NCI-H345 treated with DMSO at 0.1 percent for 48 hours (cell line): ENCODE measurements around the gene BTBD9.

Experiments
- DNase-seq: peaks from one replicate; lab custom pipeline; 2025; ENCODE audit not compliant: unreplicated experiment; lab: John Stamatoyannopoulos, UW

The BTBD9 gene

DNA sequence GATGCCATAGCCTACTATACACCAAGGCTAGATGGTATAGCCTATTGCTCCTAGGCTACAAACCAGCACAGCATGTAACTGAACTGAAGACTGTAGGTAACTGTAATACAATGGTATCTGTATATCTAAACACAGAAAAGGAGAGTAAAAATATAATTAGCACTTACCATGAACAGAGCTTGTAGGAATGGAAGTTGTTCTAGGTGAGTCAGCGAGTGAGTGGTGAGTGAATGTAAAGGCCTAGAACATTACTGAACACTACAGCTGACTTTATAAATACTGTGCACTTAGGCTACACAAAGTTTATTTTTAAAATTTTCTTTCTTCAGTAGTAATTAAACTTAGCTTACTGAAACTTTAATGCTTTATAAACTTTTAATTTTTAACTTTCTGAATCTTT is 129.5 kb downstream of the BTBD9 start:
- no peak for DNase-seq

- no peak for DNase-seq
Measured at GRCh38 chr6:38509713-38510112, 130.0 kb downstream of the BTBD9 start.

GRCh38 chr6:38508894-38509293 is 130.8 kb downstream of the BTBD9 start:
- no peak for DNase-seq

GRCh38 chr6:38508286-38508685 is 131.4 kb downstream of the BTBD9 start:
- no peak for DNase-seq

DNA sequence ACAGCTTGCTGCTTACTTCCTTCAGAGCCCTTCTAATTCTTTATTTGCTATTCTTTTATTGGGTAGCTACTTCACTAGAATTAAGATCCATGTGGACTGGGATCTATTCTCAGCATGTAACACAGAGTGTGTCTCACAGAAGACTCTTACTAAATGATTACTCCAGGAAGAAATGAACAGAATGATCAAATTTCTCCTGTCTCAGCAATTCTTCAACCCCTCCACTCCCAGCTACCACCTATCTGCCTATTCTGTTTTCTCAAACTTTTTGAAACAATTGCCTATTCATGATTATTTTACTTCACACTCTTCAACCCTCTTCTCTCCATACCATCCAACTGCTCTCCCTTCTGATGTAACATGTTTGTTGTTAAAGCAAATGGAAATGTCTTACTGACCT is 132.6 kb downstream of the BTBD9 start:
- DNase-seq = no peak

- DNase-seq = no peak
Measured at GRCh38 chr6:38505826-38506225, 133.9 kb downstream of the BTBD9 start.

- DNase-seq = no peak
Measured at GRCh38 chr6:38504996-38505395, 134.7 kb downstream of the BTBD9 start.

- no peak for DNase-seq
Measured at GRCh38 chr6:38503960-38504682, 135.6 kb downstream of the BTBD9 start.

DNA sequence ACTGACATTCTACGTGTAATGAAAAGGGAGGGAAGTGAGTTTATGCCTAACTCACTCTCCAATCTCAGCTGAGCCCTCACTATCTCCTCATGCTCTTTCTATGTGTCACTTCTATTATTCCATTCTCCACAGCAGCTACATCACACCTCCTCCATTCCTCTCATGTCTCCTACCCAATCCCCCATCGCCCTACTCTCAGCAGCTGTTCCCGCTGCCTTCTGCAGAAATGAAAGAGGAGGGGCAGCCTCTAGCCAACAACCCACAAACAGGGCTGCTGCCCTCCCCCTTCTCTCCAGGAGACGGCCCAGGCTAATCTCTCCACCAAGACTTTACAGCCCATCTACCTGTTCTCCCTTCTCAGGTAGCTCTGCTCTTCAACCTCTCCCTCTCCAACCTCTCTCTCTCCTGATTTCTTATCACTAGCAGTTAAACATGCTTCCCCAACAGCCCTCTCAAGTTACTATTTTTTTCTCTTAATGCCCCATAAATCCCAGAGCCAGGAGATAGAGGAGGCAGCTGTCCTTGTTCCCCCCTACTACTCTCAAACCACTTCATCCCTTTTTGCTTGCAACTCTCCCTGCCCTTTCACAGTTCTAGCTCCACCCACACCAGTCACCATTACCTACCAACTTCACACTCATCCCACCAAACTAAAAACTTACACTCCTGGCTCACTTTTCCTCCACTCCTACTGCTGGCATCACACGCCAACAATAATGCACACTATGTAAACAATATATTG is 136.5 kb downstream of the BTBD9 start:
- DNase-seq = no peak

GRCh38 chr6:38502423-38502822 is 137.3 kb downstream of the BTBD9 start:
- DNase-seq = no peak

DNA sequence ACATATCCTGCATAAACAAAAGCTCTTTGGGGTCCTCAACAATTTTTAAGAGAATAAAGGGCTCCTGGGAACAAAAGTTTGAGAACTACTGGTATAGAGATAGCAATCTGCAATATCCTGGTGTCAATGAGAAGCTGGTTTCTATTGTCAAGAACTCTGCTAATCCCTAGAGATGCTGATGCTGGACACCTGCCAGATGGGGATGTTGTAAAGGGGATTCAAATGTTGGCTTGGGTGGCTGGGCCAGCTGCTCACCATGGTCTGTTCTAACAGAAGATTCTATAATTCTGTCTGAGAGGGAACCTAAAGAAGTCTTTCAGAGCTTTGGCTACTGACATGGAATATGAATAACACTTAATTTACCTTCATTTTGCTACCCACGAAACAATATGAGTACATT is 137.8 kb downstream of the BTBD9 start:
- DNase-seq = peak; percentile 71

GRCh38 chr6:38499529-38500096 is 140.1 kb downstream of the BTBD9 start:
- no peak for DNase-seq

DNA sequence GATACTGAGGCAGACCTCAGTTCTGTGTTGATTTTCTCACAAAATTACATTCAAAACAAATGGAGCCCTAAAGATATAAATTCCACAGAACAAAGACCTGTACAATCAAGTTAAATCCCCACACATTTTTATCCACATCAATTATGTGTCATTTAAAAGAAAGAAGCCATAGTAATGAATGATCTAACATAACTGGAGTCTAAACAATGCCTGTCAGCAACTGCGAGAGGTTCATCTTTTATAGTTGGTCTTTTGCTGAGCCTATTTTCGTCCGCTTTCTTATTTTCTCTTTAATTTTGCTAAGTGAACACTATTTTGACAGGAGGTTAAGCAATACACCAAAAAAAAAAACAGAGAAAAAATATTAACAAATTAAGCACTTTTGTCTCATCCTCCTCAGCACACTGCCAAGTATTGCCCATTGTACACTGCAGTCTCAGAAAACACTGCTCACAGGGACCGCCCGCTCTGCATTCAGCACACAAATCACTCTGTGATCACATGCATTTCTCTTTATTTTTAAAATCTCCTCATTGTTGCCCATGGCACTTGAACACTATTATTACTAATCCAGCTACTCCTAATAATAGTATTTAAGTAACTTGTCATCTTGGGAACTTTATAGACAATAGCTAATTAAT is 140.8 kb downstream of the BTBD9 start:
- no peak for DNase-seq

DNA sequence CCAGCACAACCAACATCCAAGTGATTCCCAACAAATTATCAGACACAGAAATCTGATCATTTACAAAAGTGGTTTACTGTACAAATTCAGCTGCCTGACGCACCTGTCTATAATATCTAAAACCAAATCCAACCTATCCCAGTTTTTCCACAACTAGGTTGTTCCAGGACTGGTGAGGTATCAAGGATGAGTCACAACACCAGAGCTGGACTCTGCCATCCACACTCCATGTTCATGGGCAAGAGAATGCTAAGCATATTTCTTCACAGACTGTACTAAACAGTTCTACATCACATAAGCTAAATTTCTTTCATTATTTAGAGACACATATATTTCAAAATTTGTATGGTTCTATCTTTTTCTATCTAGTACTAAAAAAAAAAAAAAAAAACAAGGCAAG is 141.6 kb downstream of the BTBD9 start:
- no peak for DNase-seq

GRCh38 chr6:38497546-38497945 is 142.2 kb downstream of the BTBD9 start:
- DNase-seq = no peak

DNA sequence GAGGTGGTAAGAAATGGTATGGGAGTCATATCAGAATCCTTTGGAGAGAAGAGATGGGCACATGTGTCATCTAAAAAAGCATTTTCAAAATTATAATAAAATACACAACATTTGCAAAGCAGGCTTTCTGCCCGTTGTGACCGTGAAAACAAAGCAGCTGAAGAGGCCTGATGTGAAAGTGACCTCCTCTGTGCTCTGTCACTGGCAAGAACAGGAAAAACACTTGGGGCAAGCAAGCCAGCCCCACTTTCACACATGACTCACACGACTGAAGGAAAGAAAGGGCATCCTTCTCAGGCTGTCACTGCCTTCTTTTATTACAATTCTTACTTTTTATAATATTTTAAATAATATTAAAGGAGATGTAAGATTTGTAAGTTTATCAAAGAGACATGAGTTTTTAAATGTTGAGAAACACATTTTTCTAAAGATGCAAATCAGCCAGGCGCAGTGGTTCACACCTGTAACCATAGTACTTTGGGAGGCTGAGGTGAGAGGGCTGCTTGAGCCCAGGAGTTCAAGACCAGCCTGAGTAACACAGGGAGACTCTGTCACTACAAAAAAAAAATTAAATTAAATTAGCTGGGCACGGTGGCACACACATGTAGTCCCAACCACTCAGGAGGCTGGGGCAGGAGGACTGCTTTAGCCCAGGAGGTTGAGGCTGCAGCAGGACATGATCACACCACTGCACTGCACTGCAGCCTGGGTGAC is 143.7 kb downstream of the BTBD9 start:
- no peak for DNase-seq

- no peak for DNase-seq
Measured at GRCh38 chr6:38495518-38495917, 144.2 kb downstream of the BTBD9 start.

GRCh38 chr6:38493931-38494547 is 145.7 kb downstream of the BTBD9 start:
- peak; percentile 51 for DNase-seq

- DNase-seq = no peak
Measured at GRCh38 chr6:38492031-38492430, 147.7 kb downstream of the BTBD9 start.

DNA sequence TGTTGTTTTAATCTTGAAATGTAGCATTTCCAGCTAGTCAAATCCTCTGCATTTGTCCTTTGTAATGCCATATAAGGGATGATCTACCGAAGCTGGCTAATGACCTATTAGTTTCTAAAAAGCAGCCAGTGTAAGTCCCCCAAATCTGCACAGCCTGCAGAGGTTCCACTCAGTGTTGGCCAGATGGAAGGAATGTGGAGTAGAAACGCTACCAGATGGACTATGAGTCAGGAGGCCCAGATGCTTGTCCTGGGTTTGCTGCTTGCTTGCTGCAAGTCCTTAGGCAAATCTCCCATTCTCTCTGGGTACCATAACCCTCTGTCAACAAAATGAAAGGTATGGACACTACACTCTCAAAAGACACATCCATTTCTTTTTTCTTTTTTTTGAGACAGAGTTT is 149.8 kb downstream of the BTBD9 start:
- DNase-seq = no peak

GRCh38 chr6:38487423-38487822 is 152.3 kb downstream of the BTBD9 start:
- DNase-seq = no peak
